ENCODE data around the gene PEX7.
A peak's percentile ranks its signal among the peaks of the same experiment; 100 is the strongest.
"Not testable (repeated sequence)": the region's sequence is repeated elsewhere in the genome, so short reads cannot be mapped to it uniquely, and the experiment has no call there.

The PEX7 gene

GRCh38 chr6:136904477-136904876 lies 82.1 kb downstream of the PEX7 start:
- not testable (repeated sequence) for DNase-seq

- no peak for DNase-seq
Observed at GRCh38 chr6:136914947-136915346, 92.6 kb downstream of the PEX7 start.

GRCh38 chr6:136918706-136919105 lies 96.3 kb downstream of the PEX7 start:
- no peak for DNase-seq

GRCh38 chr6:136920216-136920615 lies 97.8 kb downstream of the PEX7 start:
- DNase-seq: no peak

DNA sequence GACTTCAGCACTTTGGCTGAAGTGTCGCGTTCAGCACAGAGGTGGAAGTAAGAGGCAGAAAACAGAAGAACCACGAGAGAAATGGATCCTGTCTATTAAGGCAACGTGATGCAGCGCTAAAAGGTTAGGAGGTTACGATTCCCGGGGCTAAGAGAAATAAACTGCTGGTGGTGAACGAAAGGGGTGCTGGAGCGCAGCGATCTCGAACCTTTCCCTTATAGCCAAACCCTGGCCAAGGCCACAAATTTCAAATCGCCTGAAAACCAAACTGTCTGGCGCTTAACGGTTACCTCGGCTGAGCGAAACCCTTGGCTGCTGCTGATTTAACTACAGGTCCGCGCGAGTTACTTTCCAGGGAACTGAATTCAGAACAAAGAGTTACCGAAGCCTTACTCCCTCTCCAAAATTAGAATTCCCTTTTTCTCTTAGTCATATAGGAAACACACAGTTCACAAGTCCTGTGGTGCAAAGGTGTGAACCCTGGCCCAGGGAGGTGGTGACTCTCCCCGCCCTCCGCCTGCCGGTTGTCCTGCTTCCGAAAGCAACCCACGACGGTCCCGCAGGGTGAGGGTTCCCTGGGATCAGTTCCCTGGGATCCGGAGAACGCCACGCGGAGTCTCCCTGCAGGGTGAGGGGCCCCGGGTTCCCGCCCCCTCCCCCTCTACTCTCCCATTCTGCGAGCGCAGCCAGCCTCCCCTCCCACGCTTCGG lies 98.4 kb downstream of the PEX7 start:
- DNase-seq: peak; percentile 38

GRCh38 chr6:136921381-136921935 lies 99.1 kb downstream of the PEX7 start:
- peak; percentile 26 for DNase-seq

DNA sequence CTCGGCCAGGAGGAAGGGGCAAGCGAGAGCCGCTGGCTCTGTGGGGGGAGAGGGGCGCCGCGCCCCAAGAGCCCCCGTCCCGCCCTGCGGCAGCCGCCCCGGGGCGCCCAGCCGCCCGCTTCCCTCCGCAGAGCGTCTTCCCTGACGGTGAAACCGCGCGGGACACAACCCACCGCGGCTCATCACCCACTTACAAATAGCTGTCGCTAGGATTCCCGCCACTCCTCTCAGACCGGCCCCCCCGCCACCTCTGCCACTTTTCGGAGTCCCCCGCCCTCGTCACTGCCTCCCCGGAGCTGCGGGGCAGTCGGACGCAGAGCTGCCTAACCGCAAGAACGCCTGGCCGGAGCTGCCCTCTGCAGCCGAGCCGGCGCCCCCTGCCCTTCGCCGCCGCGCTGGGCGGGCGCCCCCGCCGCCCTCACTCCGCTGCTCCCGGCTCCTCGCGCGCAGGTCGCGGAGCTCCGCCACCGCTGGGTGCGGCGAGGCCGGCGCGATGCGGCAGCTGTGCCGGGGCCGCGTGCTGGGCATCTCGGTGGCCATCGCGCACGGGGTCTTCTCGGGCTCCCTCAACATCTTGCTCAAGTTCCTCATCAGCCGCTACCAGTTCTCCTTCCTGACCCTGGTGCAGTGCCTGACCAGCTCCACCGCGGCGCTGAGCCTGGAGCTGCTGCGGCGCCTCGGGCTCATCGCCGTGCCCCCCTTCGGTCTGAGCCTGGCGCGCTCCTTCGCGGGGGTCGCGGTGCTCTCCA lies 99.7 kb downstream of the PEX7 start, which contains the start of gene SLC35D3:
Gene SLC35D3, plus strand, starts transcription at position 366 of the 749 bp plus-strand sequence. Its CDS starts 128 bp downstream, at position 494.
- DNase-seq: peak; percentile 40

- peak; percentile 32 for DNase-seq
Observed at GRCh38 chr6:136922685-136923006, 100.3 kb downstream of the PEX7 start.

- DNase-seq: peak; percentile 39
Observed at GRCh38 chr6:136923116-136923953, 100.9 kb downstream of the PEX7 start.

GRCh38 chr6:136923954-136924673 lies 101.7 kb downstream of the PEX7 start:
- DNase-seq: no peak

GRCh38 chr6:136926383-136926782 lies 104.0 kb downstream of the PEX7 start:
- no peak for DNase-seq

DNA sequence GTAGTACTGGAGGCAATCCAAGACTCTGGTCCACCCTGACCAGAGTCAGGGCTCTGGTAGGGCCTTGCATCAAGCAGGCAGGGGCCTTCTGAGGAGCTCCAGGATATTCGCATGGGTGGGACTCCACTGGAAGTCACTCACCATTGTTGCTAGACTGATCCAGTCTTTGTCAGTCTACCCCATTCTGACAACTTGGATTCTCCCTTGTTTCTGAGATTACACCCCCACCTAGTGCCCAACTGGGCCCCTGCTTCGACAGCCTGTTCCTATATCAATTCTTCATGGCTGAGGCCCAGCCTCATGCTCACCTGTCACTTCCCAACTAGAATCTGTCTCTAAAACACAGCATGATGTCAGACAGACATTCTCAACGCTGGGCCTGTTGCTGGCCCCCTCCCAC lies 104.9 kb downstream of the PEX7 start:
- peak; percentile 27 for DNase-seq

- DNase-seq: no peak
Observed at GRCh38 chr6:136930528-136930927, 108.1 kb downstream of the PEX7 start.

- no peak for DNase-seq
Observed at GRCh38 chr6:136932599-136932998, 110.2 kb downstream of the PEX7 start.

GRCh38 chr6:136945072-136945471 lies 122.7 kb downstream of the PEX7 start:
- DNase-seq: no peak

GRCh38 chr6:136945711-136946121 lies 123.3 kb downstream of the PEX7 start:
- DNase-seq: no peak

GRCh38 chr6:136947037-136947436 lies 124.6 kb downstream of the PEX7 start:
- no peak for DNase-seq

DNA sequence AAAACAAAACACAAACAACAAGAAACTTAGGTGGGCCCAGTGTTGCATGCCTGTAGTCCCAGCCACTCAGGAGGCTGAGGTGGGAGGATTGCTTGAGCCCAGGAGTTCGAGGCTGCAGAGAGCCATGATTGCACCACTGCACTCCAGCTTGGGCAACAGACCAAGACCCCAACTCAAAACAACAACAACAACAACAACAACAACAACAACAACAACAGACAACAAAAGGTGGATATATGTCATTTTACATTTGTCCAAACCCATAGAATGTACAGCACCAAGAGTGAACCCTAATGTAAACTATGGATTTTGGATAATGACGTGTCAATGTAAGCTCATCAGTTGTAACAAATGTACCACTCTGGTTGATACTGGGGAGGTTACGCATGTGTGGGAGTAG lies 127.6 kb downstream of the PEX7 start:
- DNase-seq: not testable (repeated sequence)

DNA sequence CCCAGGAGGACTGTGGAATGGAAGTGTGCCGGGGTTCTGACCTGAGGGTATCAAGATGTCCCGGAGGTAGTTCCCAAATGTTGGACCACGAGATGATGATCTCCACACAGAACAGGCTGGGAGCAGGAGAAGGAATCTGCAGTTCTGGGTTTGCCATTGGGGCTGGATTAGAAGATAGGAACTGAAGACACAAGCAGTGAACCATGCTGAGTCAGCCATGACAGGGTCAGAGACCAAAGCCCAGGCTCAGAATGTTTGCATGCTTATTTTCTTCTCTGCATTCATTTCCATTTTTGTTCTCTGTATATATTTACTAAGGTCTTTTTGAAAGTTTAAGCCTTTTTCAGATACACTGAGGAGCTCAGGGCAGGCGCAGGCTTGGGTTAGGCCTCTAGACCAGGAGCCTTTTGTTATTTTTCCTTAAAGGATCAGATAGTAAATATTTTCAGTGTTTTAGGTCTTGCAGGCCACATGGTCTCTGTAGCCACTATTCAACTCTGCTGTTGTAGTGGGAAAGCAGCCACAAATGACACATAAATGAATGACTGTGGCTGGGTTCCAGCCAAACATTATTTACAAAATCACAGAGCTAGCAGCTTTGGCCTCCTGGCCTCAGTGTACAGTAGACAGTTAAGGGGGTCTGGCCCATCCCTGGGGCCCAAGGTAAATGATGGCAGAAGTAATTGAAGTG lies 128.2 kb downstream of the PEX7 start:
- no peak for DNase-seq

DNA sequence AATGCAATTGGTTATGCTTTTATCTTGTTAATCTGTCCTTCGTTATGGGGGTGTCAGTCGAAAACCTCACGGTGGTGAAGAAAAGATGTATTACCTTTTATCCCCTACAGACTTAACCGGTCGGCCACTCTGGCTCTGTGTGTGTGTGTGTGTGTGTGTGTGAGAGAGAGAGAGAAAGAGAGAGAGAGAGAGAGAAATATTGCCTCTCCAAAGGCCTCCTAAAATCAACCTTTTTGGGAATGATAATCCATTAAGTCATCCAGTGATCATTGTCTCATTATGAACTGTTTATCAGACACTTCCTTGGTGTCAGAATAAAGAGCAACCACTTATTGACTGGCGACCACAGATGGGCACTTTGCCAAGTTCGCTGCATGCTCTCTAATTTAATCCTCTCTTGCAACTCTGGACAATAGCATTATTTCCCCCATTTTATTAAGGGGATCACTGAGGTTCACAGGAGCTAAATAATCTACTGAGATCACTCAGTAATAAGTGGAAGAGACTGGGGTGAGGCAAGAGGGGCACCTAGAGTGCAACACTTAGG lies 130.4 kb downstream of the PEX7 start:
- no peak for DNase-seq

DNA sequence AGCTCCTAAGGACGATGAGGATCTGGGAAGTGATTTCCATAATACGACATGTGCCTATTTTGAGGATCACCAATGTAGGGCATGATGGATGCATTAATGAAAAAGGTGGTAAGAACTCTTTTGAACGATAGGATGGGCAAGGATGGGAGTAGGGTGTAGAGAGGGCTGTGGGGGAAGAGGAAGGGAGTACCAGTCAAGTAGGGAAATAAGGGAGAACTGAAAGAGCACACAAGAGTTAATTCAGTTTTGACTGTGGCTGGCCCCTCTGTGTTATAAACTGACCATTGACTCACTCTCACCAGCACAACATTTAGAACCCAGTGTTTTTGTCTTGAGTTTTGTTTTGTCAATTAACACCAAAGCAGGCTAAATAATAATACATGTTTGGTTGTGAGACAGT lies 132.7 kb downstream of the PEX7 start:
- DNase-seq: no peak
